SKM-1 treated with dmso at 0.1 percent for 144 hours (cell line): ENCODE data around the gene NOP56.

Experiments used
- DNase-seq: peaks from one replicate; lab custom pipeline; 2025; ENCODE audit not compliant: unreplicated experiment; lab: John Stamatoyannopoulos, UW

NOP56 gene

DNA sequence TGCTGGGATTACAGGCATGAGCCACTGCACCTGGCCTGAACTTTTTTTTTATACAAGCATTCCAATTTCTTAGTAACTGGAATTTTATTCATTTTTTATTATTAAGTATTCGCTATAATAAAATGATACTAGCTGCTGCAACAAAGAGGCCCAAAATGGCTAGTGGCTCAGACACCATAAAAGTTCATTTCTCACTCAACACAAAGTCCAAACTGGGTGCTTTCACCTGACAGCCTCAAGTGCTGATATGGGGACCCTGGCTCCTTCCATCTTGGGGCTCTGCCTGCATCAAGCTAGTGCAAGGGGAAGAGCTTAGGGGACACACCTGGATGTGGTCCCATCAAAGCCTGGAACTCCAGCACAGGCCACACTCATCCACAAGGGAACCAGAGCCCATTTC is 12.2 kb upstream of the NOP56 start:
- DNase-seq = no peak

- no peak for DNase-seq
Observed at GRCh38 chr20:2640899-2641298, 11.5 kb upstream of the NOP56 start.

DNA sequence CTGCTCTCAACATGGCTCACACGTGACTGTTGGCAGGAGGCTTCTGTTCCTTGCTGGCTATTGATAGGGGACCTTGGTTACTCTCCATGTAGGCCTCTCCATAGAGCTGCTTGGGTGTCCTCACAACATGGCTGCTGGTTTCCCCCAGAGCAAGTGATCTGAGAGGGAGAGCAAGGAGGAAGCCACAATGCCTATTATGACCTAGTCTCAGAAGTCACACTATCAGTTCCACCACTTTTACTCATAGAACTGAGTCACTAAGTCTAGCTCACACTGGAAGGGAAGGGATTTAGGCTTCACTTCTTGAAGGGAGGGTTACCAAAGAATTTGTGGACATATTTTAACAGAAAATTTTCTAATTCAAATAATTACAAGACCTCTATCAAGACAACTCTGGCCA is 8.7 kb upstream of the NOP56 start:
- no peak for DNase-seq

GRCh38 chr20:2652724-2653555 is 508 bp downstream of the NOP56 start:
- no peak for DNase-seq

GRCh38 chr20:2653556-2654383 is 1.3 kb downstream of the NOP56 start:
- DNase-seq = no peak

- DNase-seq = no peak
Observed at GRCh38 chr20:2654384-2654822, 2.0 kb downstream of the NOP56 start.

DNA sequence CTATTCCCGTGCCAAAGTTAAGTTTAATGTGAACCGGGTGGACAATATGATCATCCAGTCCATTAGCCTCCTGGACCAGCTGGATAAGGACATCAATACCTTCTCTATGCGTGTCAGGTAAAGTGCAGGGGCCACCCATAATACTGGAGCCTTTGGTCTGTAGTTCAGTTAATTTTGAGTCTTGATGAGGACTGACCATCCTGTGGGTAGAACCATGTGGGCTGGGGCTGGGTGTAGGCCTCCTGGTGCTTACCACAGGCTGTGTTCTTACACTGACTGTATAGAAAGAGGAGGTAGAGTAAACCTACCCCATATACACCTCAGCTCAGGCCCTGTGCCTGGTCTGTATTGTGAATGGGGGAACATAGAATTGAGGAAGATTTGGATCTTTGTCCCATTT is 2.4 kb downstream of the NOP56 start:
- no peak for DNase-seq

- no peak for DNase-seq
Observed at GRCh38 chr20:2655331-2656116, 3.1 kb downstream of the NOP56 start.

- no peak for DNase-seq
Observed at GRCh38 chr20:2656471-2657117, 4.2 kb downstream of the NOP56 start.

- no peak for DNase-seq
Observed at GRCh38 chr20:2657241-2657640, 4.8 kb downstream of the NOP56 start.

DNA sequence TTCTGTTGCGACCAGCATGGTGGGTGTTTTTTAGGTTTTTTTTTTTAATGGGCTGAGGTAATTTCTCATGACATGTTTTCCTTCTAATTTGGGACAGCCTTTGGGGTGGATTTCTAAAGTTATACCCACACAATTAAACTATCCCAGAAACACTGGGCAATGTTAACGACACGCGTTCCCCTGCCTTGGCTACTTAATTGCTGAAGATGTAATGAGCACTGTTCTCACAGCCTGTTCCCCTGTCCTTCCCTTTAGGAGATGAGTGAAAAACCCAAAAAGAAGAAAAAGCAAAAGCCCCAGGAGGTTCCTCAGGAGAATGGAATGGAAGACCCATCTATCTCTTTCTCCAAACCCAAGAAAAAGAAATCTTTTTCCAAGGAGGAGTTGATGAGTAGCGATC is 5.2 kb downstream of the NOP56 start:
- DNase-seq = no peak

- no peak for DNase-seq
Observed at GRCh38 chr20:2658414-2659354, 6.3 kb downstream of the NOP56 start.

DNA sequence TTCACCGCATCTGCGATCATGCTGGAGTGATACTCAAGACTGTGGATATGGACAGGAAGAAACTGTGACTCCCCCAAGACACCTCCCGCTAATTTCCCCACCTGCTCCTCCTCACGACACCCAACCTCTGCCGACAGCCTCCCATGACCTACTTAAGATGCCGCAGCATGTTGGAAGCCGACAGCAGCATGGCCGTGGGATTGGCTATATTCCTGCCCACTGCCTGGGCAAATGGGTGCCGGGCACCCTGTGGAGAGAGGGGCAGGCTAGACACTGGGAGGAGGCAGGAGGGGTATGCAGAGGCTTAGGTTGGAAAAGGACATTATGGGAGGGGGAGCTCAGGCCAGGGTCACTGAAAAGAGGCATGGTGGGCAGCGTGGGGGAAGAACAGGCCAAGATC is 7.1 kb downstream of the NOP56 start:
- no peak for DNase-seq

GRCh38 chr20:2663364-2663886 is 11.0 kb downstream of the NOP56 start:
- DNase-seq = no peak

GRCh38 chr20:2663887-2664719 is 11.7 kb downstream of the NOP56 start, which contains the start of gene IDH3B:
Gene IDH3B (minus strand): TSS chr20:2664216. CDS start chr20:2664188, 28 bp downstream.
- peak; percentile 76 for DNase-seq

DNA sequence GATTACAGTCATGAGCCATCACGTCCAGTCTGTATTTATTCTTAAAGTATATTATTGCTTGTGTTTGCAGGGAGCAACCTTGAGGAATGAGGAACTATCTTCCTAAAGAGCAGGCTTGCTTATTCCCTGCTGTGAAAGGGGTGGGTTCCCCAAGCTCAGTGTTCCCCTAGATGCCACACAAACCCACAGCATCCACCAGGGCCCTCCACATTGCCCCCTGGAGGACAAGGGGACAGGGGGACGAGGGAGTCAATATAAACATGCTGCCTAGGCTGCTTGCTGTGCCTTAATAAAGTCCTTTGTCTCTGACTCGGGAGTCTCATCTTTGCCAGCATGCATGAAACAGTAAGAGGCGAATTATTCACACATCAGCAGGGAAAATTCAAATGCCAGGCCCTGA is 19.5 kb downstream of the NOP56 start:
- DNase-seq = no peak

- no peak for DNase-seq
Observed at GRCh38 chr20:2672446-2672845, 20.0 kb downstream of the NOP56 start.

DNA sequence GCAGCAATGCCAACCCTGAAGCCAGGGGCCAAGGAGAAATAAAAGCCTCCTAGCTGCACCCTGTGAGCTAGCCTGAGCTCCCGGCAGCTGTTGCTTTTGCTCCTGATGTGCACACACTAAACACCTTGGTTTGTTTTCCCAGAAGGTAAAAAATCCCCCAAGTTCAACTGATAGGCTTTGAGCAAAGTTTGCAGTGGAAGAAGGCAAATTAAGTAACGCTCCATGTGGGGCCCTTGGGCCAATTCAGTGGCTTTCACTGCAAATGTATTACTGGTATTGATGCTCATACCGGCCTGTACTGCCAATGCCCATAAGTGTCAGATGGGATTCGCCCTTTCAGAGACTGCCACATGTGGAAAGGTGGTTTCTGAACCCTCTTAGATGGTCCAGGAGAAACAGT is 21.0 kb downstream of the NOP56 start:
- DNase-seq = no peak

GRCh38 chr20:2680046-2680445 is 27.6 kb downstream of the NOP56 start:
- DNase-seq = no peak
